GM13976 (cell line): ENCODE measurements around the gene P3H3.

ENCODE experiments used
- DNase-seq: peaks from one replicate; pipeline ENCODE4 v3.0.0; 2012; ENCODE audit warnings: low spot score
- CTCF ChIP-seq: IDR thresholded peaks from 2 replicates; pipeline ENCODE4 v1.5.1; 2012; ENCODE audit warnings: borderline replicate concordance, mild to moderate bottlenecking; ENCODE audit not compliant: insufficient read depth; ENCODE audit errors: extremely low read depth, missing control alignments, control extremely low read depth
- in situ Hi-C: fragments of 300-500 bp; cut with MboI; formaldehyde crosslinking; loops from one replicate; pipeline ENCODE4 v1.12.0; 2022; ENCODE audit warnings: low sequenced_read_pairs, mixed read lengths, inconsistent platforms; ENCODE audit not compliant: unreplicated experiment

The P3H3 gene

GRCh38 chr12:6788972-6789924 is 39.0 kb upstream of the P3H3 start, which contains the start of gene CD4:
Gene CD4, plus strand, starts transcription at chr12:6789528. Its CDS starts 10,611 bp downstream, at chr12:6800139.
- TF ChIP-seq CTCF = no peak
- no peak for DNase-seq
- in situ Hi-C loops = no loop called here

DNA sequence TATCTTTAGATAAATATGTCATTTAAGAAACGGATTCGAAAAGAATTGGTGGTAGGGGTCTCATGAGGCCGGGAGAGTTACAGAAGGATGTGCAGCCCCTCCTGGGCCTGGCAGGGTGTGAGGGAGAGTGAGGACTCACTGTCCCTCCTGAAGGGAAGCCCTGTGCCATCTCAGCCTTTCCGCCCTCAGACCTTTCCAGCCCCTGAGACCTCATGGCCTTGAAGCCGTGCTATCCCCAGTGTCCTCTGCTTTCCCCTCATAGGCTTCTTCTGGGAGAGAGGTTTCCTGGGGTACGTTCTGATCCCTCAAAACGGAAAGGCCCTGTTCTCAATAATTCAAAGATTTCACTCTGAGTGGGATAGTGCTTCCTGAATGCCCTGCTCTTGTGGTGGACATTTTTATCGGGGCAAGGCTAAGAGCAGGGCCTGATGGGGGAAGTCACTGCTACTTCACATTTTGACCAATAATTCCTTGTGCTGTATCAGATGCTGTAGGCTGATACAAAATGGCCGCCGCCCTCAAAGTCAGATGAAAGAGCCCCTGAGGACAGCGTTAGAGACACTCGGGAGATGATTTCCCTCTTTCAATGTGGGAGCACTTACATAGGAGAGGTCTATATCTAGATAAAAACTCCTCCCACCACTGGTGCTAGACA is 37.6 kb upstream of the P3H3 start:
- in situ Hi-C loops = no loop called here
- DNase-seq = no peak
- no peak for TF ChIP-seq CTCF

DNA sequence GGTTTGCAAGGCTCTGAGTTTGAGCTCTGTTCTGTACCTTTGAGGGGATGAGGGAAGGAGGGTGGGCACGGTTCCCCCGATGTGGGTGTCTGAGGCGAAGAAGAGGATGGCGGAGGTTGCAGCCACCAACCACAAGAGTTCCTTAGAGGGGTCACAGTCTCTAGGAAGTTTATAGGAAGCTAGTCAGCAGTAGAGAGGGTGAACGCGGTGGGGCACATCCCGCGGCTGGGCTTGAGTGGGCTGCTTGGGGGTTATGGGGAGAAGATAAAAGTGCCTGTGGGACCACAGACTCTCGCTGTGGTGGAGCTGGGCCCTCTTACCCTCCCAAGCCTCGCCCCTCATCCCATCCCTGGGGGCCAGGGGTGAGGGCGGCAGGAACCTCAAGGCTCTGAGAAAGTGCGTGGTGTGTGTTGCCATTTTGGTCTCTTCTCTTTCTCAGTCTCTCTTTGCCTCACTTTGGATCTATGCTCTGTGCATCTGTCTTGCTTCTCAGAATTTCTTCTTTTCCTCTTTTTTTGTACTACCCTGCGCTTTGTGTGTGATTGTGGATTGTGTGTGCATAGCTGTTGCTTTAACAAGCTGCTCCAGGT is 36.2 kb upstream of the P3H3 start:
- no peak for TF ChIP-seq CTCF
- in situ Hi-C loops = no loop called here

DNA sequence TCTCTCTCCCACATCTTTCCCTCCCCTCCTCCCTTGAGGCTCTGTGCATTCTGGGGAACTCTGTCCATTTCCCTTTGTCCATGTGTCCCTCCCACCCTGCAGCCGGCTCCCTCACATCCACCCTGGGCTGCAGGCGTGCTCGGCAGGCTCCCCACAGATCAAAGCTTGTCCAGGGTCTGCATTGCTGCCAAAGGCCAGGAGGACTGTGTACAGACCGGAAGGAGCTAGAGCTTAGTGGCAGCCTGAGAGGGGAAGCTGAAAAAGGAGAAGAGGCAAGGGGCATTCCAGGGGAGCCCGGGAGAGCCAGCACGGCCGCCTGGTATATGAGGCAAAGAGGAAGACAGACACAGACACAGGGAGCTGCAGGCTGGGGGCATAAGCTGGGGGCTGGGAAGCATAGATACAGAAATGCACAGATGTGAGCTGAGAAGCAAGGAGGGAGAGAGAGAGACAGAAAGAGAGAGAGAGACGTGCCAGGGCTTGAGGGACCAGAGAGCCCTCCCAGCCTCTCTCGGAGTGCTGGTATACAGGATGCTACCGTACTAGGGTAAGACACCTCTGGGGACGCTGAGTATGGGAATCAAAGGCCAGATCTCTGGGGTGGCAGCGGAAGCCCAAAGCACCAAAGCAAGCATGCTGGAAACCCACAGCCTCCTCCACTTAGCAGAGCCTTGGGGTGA is 35.5 kb upstream of the P3H3 start:
- in situ Hi-C loops = no loop called here
- no peak for DNase-seq

More for the DNA sequence above, 36.2 kb upstream of the P3H3 start:
- no peak for DNase-seq

DNA sequence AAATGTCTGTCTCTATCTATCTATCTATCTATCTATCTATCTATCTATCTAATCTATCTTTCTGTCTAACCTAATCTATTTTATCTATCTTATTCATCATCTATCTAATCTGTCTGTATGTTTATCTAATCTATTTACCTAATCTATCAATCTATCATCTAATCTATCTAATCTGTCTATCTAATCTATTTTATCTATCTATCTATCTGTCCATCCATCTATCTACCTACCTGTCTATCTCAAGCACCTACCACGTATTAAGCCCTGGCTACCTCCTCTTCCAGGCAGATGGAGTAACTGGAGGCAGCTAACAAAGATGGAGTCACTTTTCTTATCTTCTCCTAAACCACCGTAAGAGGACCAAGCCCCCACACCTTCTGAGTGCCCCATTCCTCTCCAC is 33.1 kb upstream of the P3H3 start:
- no peak for DNase-seq
- no peak for TF ChIP-seq CTCF
- in situ Hi-C loops = no loop called here

More for the DNA sequence above, 35.5 kb upstream of the P3H3 start:
- TF ChIP-seq CTCF = no peak

DNA sequence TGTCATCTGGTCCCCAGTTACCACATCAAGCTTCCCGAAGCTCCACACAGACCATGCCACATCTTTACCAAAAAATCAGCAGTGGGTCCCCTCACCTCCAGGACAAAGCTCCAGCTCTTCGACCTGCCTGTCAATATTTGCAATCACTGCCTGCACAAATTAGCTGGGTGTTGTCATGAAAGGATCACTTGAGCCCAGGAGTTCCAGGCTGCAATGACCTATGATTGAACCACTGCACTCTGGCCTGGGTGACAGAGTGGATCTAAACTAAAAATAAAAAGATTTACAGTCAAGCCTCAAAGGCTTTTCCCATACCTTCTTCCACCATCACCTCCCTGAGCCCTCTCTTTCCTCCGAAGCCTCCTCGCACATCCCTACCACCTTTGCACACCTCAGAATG is 31.6 kb upstream of the P3H3 start:
- DNase-seq = no peak
- TF ChIP-seq CTCF = no peak
- in situ Hi-C loops = no loop called here
